ENCODE data around the gene CAPSL.

- no peak for TF ChIP-seq CTCF (IDR thresholded peaks at IDR 0.05)
- TF ChIP-seq POLR2A (IDR thresholded peaks at IDR 0.05): no peak
These were observed 76.3 kb downstream of the CAPSL start for GRCh38 chr5:35862126-35862525.

Data from uterus (tissue), 2 donors.